AG10803 (cell line): ENCODE measurements around the gene POLD2.

ENCODE experiments used
- DNase-seq: peaks from one replicate; pipeline ENCODE4 v3.0.0; 2010; ENCODE audit warnings: low read depth
- H3K4me3 ChIP-seq: 2 replicates; pipeline ENCODE4 v1.5.1; 2011; ENCODE audit warnings: mild to moderate bottlenecking, low read length, control low read depth
- TF ChIP-seq, protein P1 (sequence below): conservative IDR thresholded peaks from 2 replicates; pipeline ENCODE4 v1.5.1; 2011; ENCODE audit warnings: mild to moderate bottlenecking, low read length, control low read depth, inconsistent platforms

The POLD2 gene

DNA sequence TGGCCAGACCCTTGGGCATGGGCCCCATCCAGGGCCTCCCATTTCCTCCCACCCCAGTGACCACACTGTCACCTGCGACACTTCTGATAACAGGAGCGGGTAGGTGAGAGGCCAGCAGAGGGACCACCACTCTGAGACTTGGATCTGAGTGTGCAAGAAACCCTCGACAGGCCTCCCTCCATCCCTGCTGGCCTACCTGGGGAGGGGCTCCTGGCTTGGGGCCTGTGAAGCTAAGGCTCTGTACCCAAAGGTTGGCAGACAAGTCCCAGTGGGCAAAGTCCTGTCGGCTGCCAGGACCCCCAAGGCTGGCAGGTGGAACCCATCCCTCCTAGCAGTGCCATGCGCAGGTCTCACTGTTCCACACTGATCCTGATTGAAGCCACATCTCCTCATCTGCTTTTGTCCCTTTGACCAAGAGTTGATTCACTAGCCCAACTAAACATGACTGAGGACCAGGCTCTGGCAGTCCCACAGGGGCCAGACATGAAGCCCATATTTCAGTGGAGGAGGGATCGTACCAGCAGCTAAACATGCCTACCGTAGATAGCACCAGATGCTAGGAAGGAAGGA, 56.8 kb downstream of the POLD2 start:
- TF ChIP-seq, protein P1, sequence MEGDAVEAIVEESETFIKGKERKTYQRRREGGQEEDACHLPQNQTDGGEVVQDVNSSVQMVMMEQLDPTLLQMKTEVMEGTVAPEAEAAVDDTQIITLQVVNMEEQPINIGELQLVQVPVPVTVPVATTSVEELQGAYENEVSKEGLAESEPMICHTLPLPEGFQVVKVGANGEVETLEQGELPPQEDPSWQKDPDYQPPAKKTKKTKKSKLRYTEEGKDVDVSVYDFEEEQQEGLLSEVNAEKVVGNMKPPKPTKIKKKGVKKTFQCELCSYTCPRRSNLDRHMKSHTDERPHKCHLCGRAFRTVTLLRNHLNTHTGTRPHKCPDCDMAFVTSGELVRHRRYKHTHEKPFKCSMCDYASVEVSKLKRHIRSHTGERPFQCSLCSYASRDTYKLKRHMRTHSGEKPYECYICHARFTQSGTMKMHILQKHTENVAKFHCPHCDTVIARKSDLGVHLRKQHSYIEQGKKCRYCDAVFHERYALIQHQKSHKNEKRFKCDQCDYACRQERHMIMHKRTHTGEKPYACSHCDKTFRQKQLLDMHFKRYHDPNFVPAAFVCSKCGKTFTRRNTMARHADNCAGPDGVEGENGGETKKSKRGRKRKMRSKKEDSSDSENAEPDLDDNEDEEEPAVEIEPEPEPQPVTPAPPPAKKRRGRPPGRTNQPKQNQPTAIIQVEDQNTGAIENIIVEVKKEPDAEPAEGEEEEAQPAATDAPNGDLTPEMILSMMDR = no peak
- DNase-seq = no peak
- no peak overlapping the region for H3K4me3 ChIP-seq

DNA sequence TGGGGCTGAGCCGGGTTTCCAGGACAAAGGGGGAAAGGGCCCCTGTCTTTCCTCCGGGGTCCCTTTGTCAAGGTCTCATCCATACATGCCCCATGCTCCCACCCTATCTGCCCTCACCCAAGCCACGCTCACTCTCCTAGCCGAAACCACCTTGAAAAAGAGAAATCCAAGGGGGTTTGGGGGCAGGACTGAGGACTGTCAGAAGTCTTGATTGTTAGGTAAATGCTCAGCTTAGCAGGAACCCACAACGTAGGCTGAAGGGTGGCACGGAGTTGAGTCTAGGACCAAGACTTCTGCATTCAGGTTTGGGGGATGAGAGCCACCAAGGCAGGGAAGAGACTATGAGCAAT, 57.3 kb downstream of the POLD2 start:
- no peak overlapping the region for H3K4me3 ChIP-seq
- TF ChIP-seq, protein P1 = no peak
- DNase-seq = no peak

DNA sequence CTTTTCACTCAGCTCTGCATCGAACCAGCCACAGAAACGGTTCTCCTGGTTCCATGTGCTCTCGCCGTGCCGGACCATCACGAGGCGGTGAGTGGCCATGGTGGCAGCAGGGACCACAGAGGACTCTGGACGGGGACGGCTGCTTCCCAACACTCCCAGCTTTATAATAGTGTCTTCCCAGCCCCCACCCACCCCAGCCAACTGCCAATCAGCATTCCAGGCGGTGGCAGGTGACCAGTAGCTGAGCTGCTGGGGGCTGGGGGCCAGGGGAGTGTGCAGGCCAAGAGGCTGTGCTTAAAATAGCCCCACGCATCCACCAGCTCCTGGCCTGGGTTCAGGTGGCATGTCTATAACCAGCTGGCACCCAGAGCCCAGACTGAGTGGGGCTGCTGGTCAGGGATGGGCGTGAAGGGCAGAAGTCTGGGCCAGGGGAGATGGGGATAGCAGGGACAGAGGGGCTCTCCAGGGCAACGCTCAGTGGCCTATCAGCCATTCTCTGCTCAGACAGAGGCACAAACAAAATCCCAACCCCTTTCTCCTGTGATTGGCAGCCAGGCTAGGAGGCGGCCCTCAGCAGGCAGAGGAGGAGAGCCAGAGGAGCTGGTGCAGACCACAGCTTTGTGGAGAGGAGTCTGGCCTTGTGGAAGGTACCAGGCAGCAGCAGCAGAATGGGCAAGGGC, 57.8 kb downstream of the POLD2 start, which contains the start of gene PGAM2:
TSS of gene PGAM2 (minus strand) at position 137 of the 680 bp plus-strand sequence. CDS start at position 99, 38 bp downstream.
- TF ChIP-seq, protein P1 = no peak
- H3K4me3 ChIP-seq = no peak within 1 kb of the TSS
- DNase-seq = no peak

DNA sequence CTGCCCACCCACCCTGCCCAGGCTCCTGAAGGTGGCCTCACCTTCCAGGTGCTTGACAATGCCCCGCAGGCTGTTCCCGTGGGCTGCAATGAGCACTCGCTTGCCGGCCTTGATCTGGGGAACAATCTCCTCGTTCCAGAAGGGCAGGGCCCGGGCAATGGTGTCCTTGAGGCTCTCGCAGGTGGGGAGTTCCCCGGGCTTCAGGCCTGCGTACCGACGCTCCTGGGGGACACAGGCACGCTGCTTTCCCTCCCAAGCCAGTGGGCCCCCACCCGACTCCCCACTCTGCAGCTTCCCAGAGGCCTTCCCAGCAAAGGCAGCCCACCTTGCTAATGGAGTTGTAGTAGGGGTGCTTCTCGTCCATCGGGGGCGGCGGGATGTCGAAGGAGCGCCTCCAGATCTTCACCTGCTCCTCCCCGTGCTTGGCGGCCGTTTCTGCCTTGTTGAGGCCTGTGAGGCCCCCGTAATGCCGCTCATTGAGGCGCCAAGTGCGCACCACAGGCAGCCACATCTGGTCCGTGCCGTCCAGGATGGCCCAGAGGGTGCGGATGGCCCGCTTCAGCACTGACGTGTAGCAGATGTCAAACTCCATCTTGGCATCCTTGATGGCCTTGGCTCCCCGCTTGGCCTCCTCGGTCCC, 58.4 kb downstream of the POLD2 start:
- no peak overlapping the region for H3K4me3 ChIP-seq

More for the DNA sequence above, 58.4 kb downstream of the POLD2 start:
- TF ChIP-seq, protein P1 = no peak
- DNase-seq = no peak
